Activated gamma-delta T cell (primary cell): ENCODE data around the gene CPSF3.

Experiments used
- DNase-seq: peaks from one replicate; lab custom pipeline; 2025; lab: John Stamatoyannopoulos, UW

CPSF3 gene

DNA sequence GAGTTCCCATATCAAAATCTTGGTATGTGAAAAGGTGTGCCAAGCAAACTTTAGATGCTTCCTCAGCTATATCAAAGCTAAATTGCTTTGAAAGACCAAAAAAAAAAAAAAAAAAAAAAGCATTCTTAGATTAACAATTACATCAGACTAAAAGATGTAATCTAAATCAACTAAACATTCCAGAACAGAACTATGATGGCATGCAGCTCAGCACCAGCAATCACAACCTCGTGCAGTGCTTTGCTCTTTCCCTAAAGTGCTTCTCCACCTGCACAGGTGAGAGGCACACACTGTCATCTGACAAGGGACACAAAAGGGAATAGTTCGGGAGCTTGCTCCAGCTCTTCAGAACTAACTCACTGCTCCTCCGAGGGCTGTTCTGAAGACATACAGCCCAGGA lies 94.7 kb downstream of the CPSF3 start:
- DNase-seq = no peak

DNA sequence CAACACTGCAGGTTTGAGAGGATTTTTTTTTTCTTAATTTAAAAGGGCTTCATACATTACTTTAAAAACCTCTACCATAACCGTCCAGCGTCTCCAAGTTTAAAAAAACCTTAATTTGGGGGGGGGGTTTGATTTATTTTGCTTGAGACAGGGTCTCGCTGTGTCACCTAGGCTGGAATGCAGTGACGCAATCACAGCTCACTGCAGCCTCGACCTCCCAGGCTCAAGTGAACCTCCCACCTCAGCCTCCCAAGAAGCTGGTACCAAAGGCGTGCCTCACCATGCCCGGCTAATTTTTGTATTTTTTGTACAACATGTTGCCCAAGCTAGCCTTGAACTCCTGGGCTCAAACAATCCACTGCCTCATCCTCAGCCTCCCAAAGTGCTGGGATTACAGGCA lies 95.3 kb downstream of the CPSF3 start:
- DNase-seq = no peak

DNA sequence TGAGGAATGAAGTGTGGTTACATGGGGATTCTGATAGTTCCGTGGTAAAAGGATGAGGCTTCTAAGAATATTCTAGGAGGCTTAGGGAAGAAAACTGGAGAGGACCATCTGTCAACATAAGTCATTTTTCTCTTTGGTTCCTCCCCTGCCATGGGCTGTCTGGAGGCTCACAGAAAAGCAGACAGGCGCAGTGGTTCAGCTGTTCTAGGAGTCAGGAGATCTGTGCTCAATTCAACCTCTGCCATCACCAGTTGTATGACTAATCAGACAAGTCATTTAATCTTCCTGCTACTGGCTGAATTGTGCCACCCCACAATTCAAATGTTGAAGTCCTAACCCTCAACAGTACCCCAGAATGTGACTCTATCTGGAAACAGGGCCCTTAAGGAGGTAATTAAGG lies 95.8 kb downstream of the CPSF3 start:
- DNase-seq = no peak
